HG03460 (cell line): ENCODE data around the gene LRRC3B.

Experiments used
- ATAC-seq: cut with Tn5 transposase; IDR thresholded peaks from one replicate; pipeline ENCODE4 v1.9.1; 2021; ENCODE audit not compliant: unreplicated experiment

The LRRC3B gene

GRCh38 chr3:26630669-26631389 lies 8.3 kb downstream of the LRRC3B start:
- no peak for ATAC-seq

- no peak for ATAC-seq
Observed at GRCh38 chr3:26631390-26631738, 8.8 kb downstream of the LRRC3B start.

- no peak for ATAC-seq
Observed at GRCh38 chr3:26634601-26635000, 12.0 kb downstream of the LRRC3B start.

GRCh38 chr3:26636096-26636727 lies 13.6 kb downstream of the LRRC3B start:
- ATAC-seq, result no peak

GRCh38 chr3:26637698-26638097 lies 15.1 kb downstream of the LRRC3B start:
- ATAC-seq, result no peak

- ATAC-seq, result no peak
Observed at GRCh38 chr3:26638113-26638512, 15.5 kb downstream of the LRRC3B start.

- ATAC-seq, result no peak
Observed at GRCh38 chr3:26639339-26639738, 16.8 kb downstream of the LRRC3B start.

- ATAC-seq, result no peak
Observed at GRCh38 chr3:26647078-26647477, 24.5 kb downstream of the LRRC3B start.

GRCh38 chr3:26648461-26648860 lies 25.9 kb downstream of the LRRC3B start:
- no peak for ATAC-seq

- ATAC-seq, result no peak
Observed at GRCh38 chr3:26652164-26652563, 29.6 kb downstream of the LRRC3B start.

- ATAC-seq, result no peak
Observed at GRCh38 chr3:26653811-26654425, 31.3 kb downstream of the LRRC3B start.

GRCh38 chr3:26655231-26655630 lies 32.7 kb downstream of the LRRC3B start:
- ATAC-seq, result no peak

GRCh38 chr3:26657348-26657976 lies 34.9 kb downstream of the LRRC3B start:
- ATAC-seq, result no peak

- no peak for ATAC-seq
Observed at GRCh38 chr3:26668171-26668570, 45.6 kb downstream of the LRRC3B start.

- no peak for ATAC-seq
Observed at GRCh38 chr3:26668696-26669095, 46.1 kb downstream of the LRRC3B start.

- no peak for ATAC-seq
Observed at GRCh38 chr3:26675336-26675735, 52.8 kb downstream of the LRRC3B start.

GRCh38 chr3:26681632-26682031 lies 59.1 kb downstream of the LRRC3B start:
- ATAC-seq, result no peak

- ATAC-seq, result no peak
Observed at GRCh38 chr3:26682406-26682805, 59.8 kb downstream of the LRRC3B start.

- no peak for ATAC-seq
Observed at GRCh38 chr3:26683902-26684301, 61.3 kb downstream of the LRRC3B start.

- no peak for ATAC-seq
Observed at GRCh38 chr3:26687466-26687865, 64.9 kb downstream of the LRRC3B start.

GRCh38 chr3:26699553-26699952 lies 77.0 kb downstream of the LRRC3B start:
- ATAC-seq, result no peak

- ATAC-seq, result no peak
Observed at GRCh38 chr3:26703519-26703918, 80.9 kb downstream of the LRRC3B start.
